Stimulated activated CD8-positive, alpha-beta memory T cell treated with anti-CD3 and anti-CD28 coated beads, Interleukin-15, amount 100 ng/mL, for 1 hour (primary cell): Measurements from ENCODE around the gene UGDH.
"Not testable (repeated sequence)": the region's sequence is repeated elsewhere in the genome, so short reads cannot be mapped to it uniquely, and the experiment has no call there.

Source experiments
- DNase-seq: peaks from one replicate; pipeline ENCODE4 v3.0.0-alpha.2; 2020; ENCODE audit warnings: low read depth

UGDH gene

GRCh38 chr4:39527296-39528060 lies at the start of gene UGDH:
TSS of gene UGDH (minus strand) at chr4:39527439. CDS start at chr4:39521512, 5,927 bp downstream.
- DNase-seq, result peak; percentile 76

- DNase-seq, result no peak
These were observed 47.7 kb upstream of the UGDH start for GRCh38 chr4:39574946-39575345.

- DNase-seq, result no peak
These were observed 44.3 kb upstream of the UGDH start for GRCh38 chr4:39571504-39571903.

- DNase-seq, result no peak
These were observed 43.8 kb upstream of the UGDH start for GRCh38 chr4:39571054-39571453.

GRCh38 chr4:39569209-39569608 lies 42.0 kb upstream of the UGDH start:
- no peak for DNase-seq

- no peak for DNase-seq
These were observed 41.6 kb upstream of the UGDH start for GRCh38 chr4:39568805-39569204.

GRCh38 chr4:39565878-39566600 lies 38.8 kb upstream of the UGDH start:
- DNase-seq, result no peak

GRCh38 chr4:39563346-39563847 lies 36.2 kb upstream of the UGDH start:
- no peak for DNase-seq

- no peak for DNase-seq
These were observed 35.6 kb upstream of the UGDH start for GRCh38 chr4:39562792-39563191.

GRCh38 chr4:39559626-39560025 lies 32.4 kb upstream of the UGDH start:
- DNase-seq, result no peak

GRCh38 chr4:39555472-39555871 lies 28.2 kb upstream of the UGDH start:
- DNase-seq, result no peak

GRCh38 chr4:39548425-39549067 lies 21.3 kb upstream of the UGDH start:
- DNase-seq, result no peak

- no peak for DNase-seq
These were observed 17.5 kb upstream of the UGDH start for GRCh38 chr4:39544580-39545315.

GRCh38 chr4:39544080-39544479 lies 16.8 kb upstream of the UGDH start:
- DNase-seq, result not testable (repeated sequence)

- DNase-seq, result no peak
These were observed 15.8 kb upstream of the UGDH start for GRCh38 chr4:39543034-39543433.

- DNase-seq, result no peak
These were observed 15.4 kb upstream of the UGDH start for GRCh38 chr4:39542611-39543012.

GRCh38 chr4:39541987-39542610 lies 14.9 kb upstream of the UGDH start:
- DNase-seq, result no peak

GRCh38 chr4:39539089-39539611 lies 11.9 kb upstream of the UGDH start:
- DNase-seq, result no peak

GRCh38 chr4:39533541-39533940 lies 6.3 kb upstream of the UGDH start:
- no peak for DNase-seq

- DNase-seq, result not testable (repeated sequence)
These were observed 5.0 kb upstream of the UGDH start for GRCh38 chr4:39532237-39532636.

- DNase-seq, result no peak
These were observed 3.4 kb upstream of the UGDH start for GRCh38 chr4:39530682-39531081.
